H9 (cell line): ENCODE measurements around the gene BTN3A1. TPM values are rescaled to one million over a fixed set of nuclear protein-coding genes. Genes with fewer than 3 reads are reported as not detected.

Experiments
- DNase-seq: peaks from one replicate; pipeline ENCODE4 v3.0.0-alpha.2; 2017
- H2AFZ ChIP-seq: one replicate; pipeline ENCODE4 v1.6.1; 2013; ENCODE audit warnings: mild to moderate bottlenecking, low read length, control low read depth, moderate library complexity
- H2AK5ac ChIP-seq: 2 replicates; pipeline ENCODE4 v1.6.1; 2013; ENCODE audit warnings: low read length, control low read depth, mixed read lengths; ENCODE audit not compliant: insufficient read length
- H2BK120ac ChIP-seq: one replicate; pipeline ENCODE4 v1.6.1; 2013; ENCODE audit warnings: low read depth, mild to moderate bottlenecking, low read length, control low read depth, inconsistent platforms; ENCODE audit not compliant: poor library complexity, severe bottlenecking
- H2BK12ac ChIP-seq: 2 replicates; pipeline ENCODE4 v1.6.1; 2013; ENCODE audit warnings: low read length, control low read depth, mixed read lengths, low read depth; ENCODE audit not compliant: insufficient read length
- H2BK15ac ChIP-seq: 2 replicates; pipeline ENCODE4 v1.6.1; 2013; ENCODE audit warnings: low read depth, low read length, control low read depth
- H2BK20ac ChIP-seq: one replicate; pipeline ENCODE4 v1.6.1; 2013; ENCODE audit warnings: low read depth, mild to moderate bottlenecking, low read length, control low read depth, inconsistent platforms; ENCODE audit not compliant: poor library complexity, severe bottlenecking
- H2BK5ac ChIP-seq: 2 replicates; pipeline ENCODE4 v1.6.1; 2013; ENCODE audit warnings: low read length, control low read depth, mixed read lengths; ENCODE audit not compliant: insufficient read length
- H3K14ac ChIP-seq: 2 replicates; pipeline ENCODE4 v1.6.1; 2013; ENCODE audit warnings: low read length, control low read depth; ENCODE audit not compliant: insufficient read depth
- H3K18ac ChIP-seq: 2 replicates; pipeline ENCODE4 v1.6.1; 2013; ENCODE audit warnings: low read depth, mild to moderate bottlenecking, mixed read lengths, low read length, control low read depth; ENCODE audit not compliant: insufficient read length
- H3K23ac ChIP-seq: 2 replicates; pipeline ENCODE4 v1.6.1; 2013; ENCODE audit warnings: low read length, control low read depth, mixed read lengths, low read depth; ENCODE audit not compliant: insufficient read length
- H3K23me2 ChIP-seq: 2 replicates; pipeline ENCODE4 v1.6.1; 2013; ENCODE audit warnings: low read depth, mild to moderate bottlenecking, mixed read lengths, low read length, control low read depth; ENCODE audit not compliant: insufficient read length, poor library complexity, severe bottlenecking
- H3K27ac ChIP-seq: 2 replicates; pipeline ENCODE4 v1.5.1; 2013; ENCODE audit warnings: low read length, control low read depth, mixed read lengths, low read depth; ENCODE audit not compliant: insufficient read length
- H3K27me3 ChIP-seq: 2 replicates; pipeline ENCODE4 v1.6.1; 2013; ENCODE audit warnings: low read length, control low read depth, inconsistent platforms; ENCODE audit not compliant: insufficient read depth
- H3K4ac ChIP-seq: 2 replicates; pipeline ENCODE4 v1.6.1; 2013; ENCODE audit warnings: low read depth, mild to moderate bottlenecking, control low read depth, inconsistent platforms, low read length, moderate library complexity
- H3K4me1 ChIP-seq: 2 replicates; pipeline ENCODE4 v1.6.1; 2013; ENCODE audit warnings: low read length, control low read depth, inconsistent platforms; ENCODE audit not compliant: insufficient read depth
- H3K4me2 ChIP-seq: 2 replicates; pipeline ENCODE4 v1.6.1; 2013; ENCODE audit warnings: low read length, control low read depth, mixed read lengths; ENCODE audit not compliant: insufficient read length, insufficient read depth
- H3K56ac ChIP-seq: 2 replicates; pipeline ENCODE4 v1.6.1; 2013; ENCODE audit warnings: low read depth, mild to moderate bottlenecking, mixed read lengths, low read length, control low read depth; ENCODE audit not compliant: insufficient read length
- H3K79me1 ChIP-seq: 2 replicates; pipeline ENCODE4 v1.6.1; 2013; ENCODE audit warnings: low read depth, mild to moderate bottlenecking, moderate library complexity, low read length, control low read depth, inconsistent platforms; ENCODE audit not compliant: insufficient read depth, poor library complexity, severe bottlenecking
- H3K79me2 ChIP-seq: 2 replicates; pipeline ENCODE4 v1.6.1; 2013; ENCODE audit warnings: low read length, control low read depth, inconsistent platforms; ENCODE audit not compliant: insufficient read depth
- H3K9ac ChIP-seq: 2 replicates; pipeline ENCODE4 v1.6.1; 2013; ENCODE audit warnings: low read length, control low read depth, mixed read lengths; ENCODE audit not compliant: insufficient read length; ENCODE audit errors: extremely low read depth
- H3K9me3 ChIP-seq: one replicate; pipeline ENCODE4 v1.6.1; 2013; ENCODE audit warnings: low read depth, low read length, inconsistent platforms; ENCODE audit not compliant: control insufficient read depth
- H3T11ph ChIP-seq: one replicate; pipeline ENCODE4 v1.6.1; 2013; ENCODE audit warnings: mild to moderate bottlenecking, low read length, control low read depth, inconsistent platforms
- H4K20me1 ChIP-seq: one replicate; pipeline ENCODE4 v1.6.1; 2013; ENCODE audit not compliant: control insufficient read depth, insufficient read length, insufficient read depth
- H4K5ac ChIP-seq: 2 replicates; pipeline ENCODE4 v1.6.1; 2013; ENCODE audit warnings: low read depth, mild to moderate bottlenecking, mixed read lengths, low read length, control low read depth; ENCODE audit not compliant: insufficient read length
- H4K8ac ChIP-seq: replicated peaks from 2 replicates; pipeline ENCODE4 v1.6.1; 2013; ENCODE audit warnings: low read length, control low read depth, mixed read lengths, low read depth; ENCODE audit not compliant: insufficient read length
- H4K91ac ChIP-seq: 2 replicates; pipeline ENCODE4 v1.6.1; 2013; ENCODE audit warnings: low read depth, mild to moderate bottlenecking, moderate library complexity, mixed read lengths, low read length, control low read depth; ENCODE audit not compliant: insufficient read length
- H3K27ac Mint-ChIP-seq, 3 experiments: 2 replicates in 2 of 3; 3 replicates in 1 of 3; pipeline ENCODE4 v1.8.0; 2020 to 2021; ENCODE audit warnings: mixed read lengths in 3 of 3, mild to moderate bottlenecking in 1 of 3, moderate library complexity in 1 of 3
- H3K27me3 Mint-ChIP-seq: 2 replicates; pipeline ENCODE4 v1.8.0; 2021; ENCODE audit warnings: low read depth, mild to moderate bottlenecking, moderate library complexity, mixed read lengths
- H3K36me3 Mint-ChIP-seq, 3 experiments: 2 replicates in 2 of 3; 3 replicates in 1 of 3; pipeline ENCODE4 v1.8.0; 2020 to 2021; ENCODE audit warnings: low read depth in 3 of 3, mixed read lengths in 3 of 3; ENCODE audit not compliant: insufficient read depth in 1 of 3
- H3K4me1 Mint-ChIP-seq, 2 experiments: 2 replicates each; pipeline ENCODE4 v1.8.0; 2020; ENCODE audit warnings: mixed read lengths in 2 of 2
- H3K4me3 Mint-ChIP-seq, 2 experiments: 2 replicates in 1 of 2; 3 replicates in 1 of 2; pipeline ENCODE4 v1.8.0; 2020 to 2021; ENCODE audit warnings: mild to moderate bottlenecking in 2 of 2, mixed read lengths in 2 of 2, moderate library complexity in 1 of 2
- H3K9me3 Mint-ChIP-seq, 2 experiments: 2 replicates in 1 of 2; 3 replicates in 1 of 2; pipeline ENCODE4 v1.8.0; 2020; ENCODE audit warnings: mild to moderate bottlenecking in 2 of 2, mixed read lengths in 2 of 2, moderate library complexity in 1 of 2
- CTCF ChIP-seq: fragments of 200-600 bp; sonication (generic); conservative IDR thresholded peaks from 3 replicates; pipeline ENCODE4 v1.8.0; 2021; ENCODE audit warnings: antibody characterized with exemption, mild to moderate bottlenecking
- WGBS: extraction: QIAGEN DNeasy Blood & Tissue Kit; methylation state at CpG from one replicate; pipeline ENCODE4 v1.1.7; 2013; ENCODE audit warnings: missing lambda C conversion rate, low lambda C conversion rate, mixed read lengths; ENCODE audit not compliant: insufficient read length; ENCODE audit errors: extremely low coverage; 5-methylcytosine and 5-hydroxymethylcytosine counted together
- total RNA-seq: library from RNA; stranded (reverse); gene quantifications from 2 replicates; pipeline ENCODE4 v1.2.1, GENCODE V29; 2021

Gene BTN3A1
- total RNA-seq, 1 experiment from 2014 or later = 2.5 TPM

- Histone ChIP-seq H3K27me3 (no peaks in the 10 kb centered on the region), H3K79me2 (no peaks in the 10 kb centered on the region), H3K79me1 (no peaks in the 10 kb centered on the region), H4K8ac (no peak overlapping the region), H3K4me1 (no peaks in the 10 kb centered on the region), H2AFZ (no peak overlapping the region), H3K23me2 (no peaks in the 10 kb centered on the region), H4K91ac (no peak overlapping the region), H3K9ac (no peak overlapping the region), H3K18ac (no peak overlapping the region), H2BK15ac (no peak overlapping the region), H4K20me1 (no peaks in the 10 kb centered on the region), H3K4me2 (no peak overlapping the region), H2BK5ac (no peak overlapping the region), H3K14ac (no peak overlapping the region), H3K56ac (no peak overlapping the region), H2BK120ac (no peak overlapping the region), H2AK5ac (no peak overlapping the region), H3K4ac (no peak overlapping the region), H3K9me3 (no peaks in the 10 kb centered on the region), H4K5ac (no peak overlapping the region), H3K27ac (no peak overlapping the region), H2BK20ac (no peak overlapping the region), H3K23ac (no peak overlapping the region), H2BK12ac (no peak overlapping the region), H3T11ph (no peak overlapping the region)
- peaks cover 16 to 18% of the 10 kb centered on the region in 2 experiments for H3K4me1 Mint-ChIP-seq
- WGBS = no CpG with 5 or more reads among the region's 3 CpGs
- peaks cover 7 to 8% of the 10 kb centered on the region in 2 experiments for H3K9me3 Mint-ChIP-seq
- no peak overlapping the region; a peak in 1 of 5 replicates for H3K4me3 Mint-ChIP-seq
- H3K27ac Mint-ChIP-seq = peak overlapping the region in 2 of 3 experiments; percentile 10 to 26; a peak in 2 of 7 replicates
- H3K36me3 Mint-ChIP-seq = peaks cover 0 to 3% (median 2%) of the 10 kb centered on the region in 3 experiments; a peak in 3 of 7 replicates
- no peak for TF ChIP-seq CTCF
- H3K27me3 Mint-ChIP-seq = peaks cover 3% of the 10 kb centered on the region; the same call in 1 of the 2 replicates
- DNase-seq = peak; percentile 49
These were observed 10.2 kb downstream of the BTN3A1 start for GRCh38 chr6:26412228-26412627.
